HG02642 (cell line): ENCODE results near the gene NTRK3.

Experiments used
- ATAC-seq: cut with Tn5 transposase; IDR thresholded peaks from one replicate; pipeline ENCODE4 v1.9.1; 2021; ENCODE audit warnings: mild to moderate bottlenecking; ENCODE audit not compliant: unreplicated experiment, poor library complexity

Gene NTRK3

GRCh38 chr15:87955284-87955909 lies 301.1 kb downstream of the NTRK3 start:
- ATAC-seq = no peak

DNA sequence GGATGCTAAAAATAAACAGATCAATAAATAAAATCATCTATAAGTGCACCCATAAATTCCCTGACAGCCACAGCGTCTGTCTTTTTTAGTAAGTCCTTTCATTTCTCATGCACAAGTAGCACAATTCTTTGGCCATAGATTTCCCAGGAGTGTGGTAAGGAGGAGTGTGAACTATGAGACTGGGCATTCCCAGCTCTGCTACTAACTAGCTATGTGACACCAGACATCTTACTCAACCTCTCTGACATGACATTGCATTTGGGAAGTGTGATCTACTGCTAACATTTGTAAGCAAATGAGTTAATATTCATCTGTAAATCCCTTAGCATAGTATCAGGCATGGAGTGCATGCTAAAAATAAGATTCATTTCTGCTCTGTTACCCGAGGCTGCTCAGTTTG lies 301.7 kb downstream of the NTRK3 start:
- no peak for ATAC-seq

GRCh38 chr15:87952736-87953287 lies 303.7 kb downstream of the NTRK3 start:
- no peak for ATAC-seq

- no peak for ATAC-seq
Observed at GRCh38 chr15:87949575-87950223, 306.8 kb downstream of the NTRK3 start.

DNA sequence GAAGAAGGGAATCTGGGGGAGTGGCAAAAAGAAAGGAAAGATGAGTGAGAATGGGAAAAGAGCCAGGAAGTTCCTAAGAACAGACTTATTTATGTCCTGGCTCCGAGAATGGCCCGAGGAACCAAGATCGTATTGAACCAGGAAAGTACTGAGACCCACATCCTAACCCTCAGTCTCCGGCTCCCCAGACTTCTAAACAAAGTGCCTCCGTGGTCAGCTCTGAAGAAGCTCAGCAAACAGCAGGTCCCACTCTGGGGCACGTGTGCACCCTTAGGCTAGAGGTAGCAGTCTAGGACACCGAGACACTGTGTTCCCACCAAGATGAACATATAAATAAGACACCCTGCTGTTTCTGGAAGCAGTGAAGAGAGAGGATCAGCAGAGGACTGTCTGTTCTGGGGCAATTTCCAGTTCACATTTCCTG lies 307.4 kb downstream of the NTRK3 start:
- ATAC-seq = no peak

- ATAC-seq = no peak
Observed at GRCh38 chr15:87947560-87947959, 309.0 kb downstream of the NTRK3 start.

DNA sequence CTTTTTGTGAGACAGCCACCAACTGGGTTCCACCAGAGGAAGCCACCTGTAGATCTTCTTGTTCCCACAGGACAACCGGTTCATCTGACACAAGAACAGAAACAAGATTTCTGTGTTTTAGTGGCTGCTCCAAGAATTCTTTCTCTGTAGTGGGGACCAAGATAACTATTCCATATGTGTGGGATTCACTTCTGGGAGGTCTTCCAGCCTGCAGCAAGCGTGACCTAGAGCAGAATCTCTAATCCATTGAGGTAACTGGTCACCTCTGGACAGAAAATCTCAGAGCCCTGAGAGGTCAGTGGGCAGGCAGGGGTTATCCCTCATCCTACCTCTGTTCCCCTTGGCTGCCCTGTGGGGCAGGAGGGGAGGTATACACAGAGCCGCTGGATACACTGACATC lies 311.3 kb downstream of the NTRK3 start:
- no peak for ATAC-seq

- ATAC-seq = no peak
Observed at GRCh38 chr15:87944691-87945090, 311.8 kb downstream of the NTRK3 start.

- ATAC-seq = no peak
Observed at GRCh38 chr15:87944050-87944449, 312.5 kb downstream of the NTRK3 start.

GRCh38 chr15:87943626-87944025 lies 312.9 kb downstream of the NTRK3 start:
- no peak for ATAC-seq

- ATAC-seq = no peak
Observed at GRCh38 chr15:87942316-87942715, 314.2 kb downstream of the NTRK3 start.

DNA sequence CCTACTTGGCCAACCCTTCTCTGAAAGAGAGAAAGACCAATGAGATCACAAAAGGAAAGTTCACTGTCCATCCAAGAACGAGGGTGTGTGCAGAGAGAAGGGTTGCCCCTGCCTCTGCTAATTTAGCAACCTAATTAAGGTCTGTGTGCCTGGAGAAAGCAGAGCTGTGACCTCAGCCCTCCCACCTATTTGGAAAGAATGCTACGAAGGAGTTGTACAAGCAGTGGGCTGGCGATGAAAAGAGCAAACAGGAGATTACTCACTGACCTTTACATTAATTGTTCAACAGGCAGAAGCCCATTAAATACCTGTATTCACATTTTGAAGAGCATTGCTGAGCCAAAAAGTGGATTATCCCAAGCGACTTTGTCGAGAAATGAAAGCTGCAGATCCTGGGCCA lies 314.9 kb downstream of the NTRK3 start:
- no peak for ATAC-seq

GRCh38 chr15:87940768-87941167 lies 315.8 kb downstream of the NTRK3 start:
- no peak for ATAC-seq

GRCh38 chr15:87939848-87940457 lies 316.6 kb downstream of the NTRK3 start:
- no peak for ATAC-seq

DNA sequence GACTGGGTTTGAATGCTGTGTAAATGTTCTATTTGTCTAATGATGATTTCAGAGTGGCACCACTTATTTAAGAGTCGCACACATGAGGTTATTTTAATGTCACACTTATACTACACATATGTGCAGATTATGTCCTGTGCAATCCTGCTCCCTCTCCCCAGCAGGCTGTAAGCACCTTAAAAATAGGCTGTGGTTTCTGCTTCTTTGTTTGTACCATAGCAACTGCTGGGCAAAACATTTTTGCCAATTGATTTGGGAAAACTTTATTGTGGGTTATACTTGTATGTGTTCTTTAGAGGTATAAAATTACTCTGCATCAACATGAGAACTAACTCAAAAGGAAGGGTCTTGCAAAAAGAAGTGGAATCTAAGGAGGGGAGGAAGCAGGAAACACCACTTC lies 318.5 kb downstream of the NTRK3 start:
- ATAC-seq = no peak

GRCh38 chr15:87935583-87935982 lies 321.0 kb downstream of the NTRK3 start:
- ATAC-seq = no peak

DNA sequence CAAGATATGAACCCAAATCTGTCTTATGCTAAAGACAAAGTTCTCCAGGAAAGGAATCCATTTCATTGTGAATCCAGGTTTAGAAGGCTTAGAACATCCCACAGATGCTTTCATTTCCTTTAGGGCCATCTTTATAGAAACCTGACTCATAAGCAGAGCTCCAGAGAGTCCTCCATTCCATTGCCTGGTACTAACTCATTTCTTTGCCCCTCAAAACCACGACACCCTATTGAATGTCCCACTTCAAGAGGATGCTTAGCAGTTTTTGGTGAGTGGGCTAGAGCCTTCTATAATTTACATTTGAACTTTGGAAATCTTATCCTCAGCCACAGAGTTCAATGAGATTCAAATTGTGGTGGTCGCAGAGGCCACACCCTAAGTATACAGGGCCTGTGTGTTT lies 325.0 kb downstream of the NTRK3 start:
- ATAC-seq = no peak

GRCh38 chr15:87930457-87930856 lies 326.1 kb downstream of the NTRK3 start:
- no peak for ATAC-seq

- no peak for ATAC-seq
Observed at GRCh38 chr15:87929841-87930240, 326.7 kb downstream of the NTRK3 start.

GRCh38 chr15:87924433-87924832 lies 332.1 kb downstream of the NTRK3 start:
- ATAC-seq = no peak

DNA sequence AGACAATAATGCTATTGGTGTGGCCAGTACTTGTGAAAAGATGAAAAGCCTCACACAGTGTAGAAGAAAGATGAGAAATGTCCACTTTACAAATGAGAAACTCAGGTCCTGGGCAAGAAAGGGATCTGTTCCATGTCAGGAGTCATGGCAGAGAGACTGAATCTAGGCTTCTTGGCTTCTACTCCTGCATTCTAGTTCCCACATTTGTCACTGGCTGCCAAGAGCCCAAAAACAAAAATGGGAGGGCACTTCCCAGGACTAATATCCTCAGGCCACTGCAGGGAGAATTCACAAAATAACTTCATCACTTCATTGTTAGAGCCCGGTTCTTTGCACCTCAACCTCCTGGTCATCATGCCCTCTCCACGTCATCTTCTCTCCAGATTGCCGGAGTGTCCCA lies 337.5 kb downstream of the NTRK3 start:
- ATAC-seq = no peak

GRCh38 chr15:87917480-87917879 lies 339.1 kb downstream of the NTRK3 start:
- ATAC-seq = no peak
